ENCODE results near the gene AJM1.

DNA sequence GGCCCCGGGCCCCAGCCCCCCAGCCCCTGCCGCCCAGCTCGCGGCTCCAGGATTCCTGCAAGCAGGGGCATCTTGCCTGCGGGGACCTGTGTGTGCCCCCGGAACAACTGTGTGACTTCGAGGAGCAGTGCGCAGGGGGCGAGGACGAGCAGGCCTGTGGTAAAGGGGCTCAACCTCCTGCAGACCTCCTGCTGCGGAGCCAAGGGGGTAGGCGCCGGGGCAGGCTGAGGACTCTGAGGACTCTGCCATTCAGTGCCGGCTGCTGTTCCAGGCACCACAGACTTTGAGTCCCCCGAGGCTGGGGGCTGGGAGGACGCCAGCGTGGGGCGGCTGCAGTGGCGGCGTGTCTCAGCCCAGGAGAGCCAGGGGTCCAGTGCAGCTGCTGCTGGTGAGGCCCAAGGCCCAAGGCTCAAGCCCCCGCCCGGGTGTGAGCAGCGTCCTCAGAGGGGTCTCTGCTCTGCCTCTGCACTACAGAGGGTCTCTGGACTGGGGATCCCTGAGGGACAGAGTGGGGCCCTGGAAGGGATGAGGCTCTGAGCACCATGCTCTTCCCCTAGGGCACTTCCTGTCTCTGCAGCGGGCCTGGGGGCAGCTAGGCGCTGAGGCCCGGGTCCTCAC, 13.3 kb downstream of the AJM1 start:
- TF ChIP-seq, protein P1, sequence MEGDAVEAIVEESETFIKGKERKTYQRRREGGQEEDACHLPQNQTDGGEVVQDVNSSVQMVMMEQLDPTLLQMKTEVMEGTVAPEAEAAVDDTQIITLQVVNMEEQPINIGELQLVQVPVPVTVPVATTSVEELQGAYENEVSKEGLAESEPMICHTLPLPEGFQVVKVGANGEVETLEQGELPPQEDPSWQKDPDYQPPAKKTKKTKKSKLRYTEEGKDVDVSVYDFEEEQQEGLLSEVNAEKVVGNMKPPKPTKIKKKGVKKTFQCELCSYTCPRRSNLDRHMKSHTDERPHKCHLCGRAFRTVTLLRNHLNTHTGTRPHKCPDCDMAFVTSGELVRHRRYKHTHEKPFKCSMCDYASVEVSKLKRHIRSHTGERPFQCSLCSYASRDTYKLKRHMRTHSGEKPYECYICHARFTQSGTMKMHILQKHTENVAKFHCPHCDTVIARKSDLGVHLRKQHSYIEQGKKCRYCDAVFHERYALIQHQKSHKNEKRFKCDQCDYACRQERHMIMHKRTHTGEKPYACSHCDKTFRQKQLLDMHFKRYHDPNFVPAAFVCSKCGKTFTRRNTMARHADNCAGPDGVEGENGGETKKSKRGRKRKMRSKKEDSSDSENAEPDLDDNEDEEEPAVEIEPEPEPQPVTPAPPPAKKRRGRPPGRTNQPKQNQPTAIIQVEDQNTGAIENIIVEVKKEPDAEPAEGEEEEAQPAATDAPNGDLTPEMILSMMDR (IDR thresholded peaks at IDR 0.05) = no peak
- TF ChIP-seq POLR2A (IDR thresholded peaks at IDR 0.05) = no peak
- TF ChIP-seq EP300 (IDR thresholded peaks at IDR 0.05) = no peak
- TF ChIP-seq POLR2AphosphoS5 (IDR thresholded peaks at IDR 0.05) = no peak

All from suprapubic skin (tissue), 4 donors.